Right lobe of liver (tissue), 4 donors: ENCODE results near the gene DIS3L2.

Experiments
- POLR2A ChIP-seq: fragments of 450-650 bp; IDR thresholded peaks from one replicate; pipeline ENCODE4 v1.6.1; 2017; ENCODE audit warnings: antibody characterized with exemption, mild to moderate bottlenecking
- TF ChIP-seq, protein P1 (sequence below), 4 donors: fragments of 200-600 bp in 3 of 4; fragments of 450-650 bp in 1 of 4; IDR thresholded peaks; one replicate each; pipeline versions ENCODE4 v1.5.1 to v1.8.0; 2016 to 2022; ENCODE audit warnings: antibody characterized with exemption in 4 of 4, mild to moderate bottlenecking in 2 of 4
- donor health status: DM: no; HTN: no; CAD: no.
- donor health status: DM: no; HTN: no; CAD: no.
- donor health status: DM: no; HTN: yes; CAD: no.

DNA sequence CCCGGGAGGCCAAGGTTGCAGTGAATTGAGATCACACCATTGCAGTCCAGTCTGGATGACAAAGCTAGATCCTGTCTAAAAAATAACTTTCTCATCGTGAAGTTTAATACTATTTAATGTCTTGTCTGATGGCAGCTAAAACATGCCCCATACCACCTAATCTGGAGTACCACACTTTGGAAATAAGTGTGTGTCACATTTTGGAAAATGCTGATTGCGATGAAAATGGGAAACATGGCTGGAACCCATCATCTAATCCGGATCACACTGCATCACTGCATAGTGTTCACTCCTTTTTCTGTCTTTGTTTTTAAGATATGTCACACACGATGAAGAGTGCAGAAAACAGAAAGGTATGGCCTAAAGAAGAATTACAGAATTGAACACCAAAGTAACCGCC, 385.9 kb downstream of the DIS3L2 start:
- TF ChIP-seq, protein P1, sequence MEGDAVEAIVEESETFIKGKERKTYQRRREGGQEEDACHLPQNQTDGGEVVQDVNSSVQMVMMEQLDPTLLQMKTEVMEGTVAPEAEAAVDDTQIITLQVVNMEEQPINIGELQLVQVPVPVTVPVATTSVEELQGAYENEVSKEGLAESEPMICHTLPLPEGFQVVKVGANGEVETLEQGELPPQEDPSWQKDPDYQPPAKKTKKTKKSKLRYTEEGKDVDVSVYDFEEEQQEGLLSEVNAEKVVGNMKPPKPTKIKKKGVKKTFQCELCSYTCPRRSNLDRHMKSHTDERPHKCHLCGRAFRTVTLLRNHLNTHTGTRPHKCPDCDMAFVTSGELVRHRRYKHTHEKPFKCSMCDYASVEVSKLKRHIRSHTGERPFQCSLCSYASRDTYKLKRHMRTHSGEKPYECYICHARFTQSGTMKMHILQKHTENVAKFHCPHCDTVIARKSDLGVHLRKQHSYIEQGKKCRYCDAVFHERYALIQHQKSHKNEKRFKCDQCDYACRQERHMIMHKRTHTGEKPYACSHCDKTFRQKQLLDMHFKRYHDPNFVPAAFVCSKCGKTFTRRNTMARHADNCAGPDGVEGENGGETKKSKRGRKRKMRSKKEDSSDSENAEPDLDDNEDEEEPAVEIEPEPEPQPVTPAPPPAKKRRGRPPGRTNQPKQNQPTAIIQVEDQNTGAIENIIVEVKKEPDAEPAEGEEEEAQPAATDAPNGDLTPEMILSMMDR (IDR thresholded peaks at IDR 0.05) = no peak
- no peak for TF ChIP-seq POLR2A
